ENCODE measurements around the gene INTS1. TPM values are rescaled to one million over a fixed set of nuclear protein-coding genes. Genes with fewer than 3 reads are reported as not detected.

The INTS1 gene
- total RNA-seq, 1 donor from 2014 or later, result 97.9 TPM

- Mint-ChIP-seq H3K9me3 (no peaks in the 10 kb centered on the region), H3K4me3 (peak overlapping the region; percentile 78), H3K27me3 (ENCODE audit: insufficient read depth) (no peaks in the 10 kb centered on the region), H3K36me3 (ENCODE audit: low read depth) (peaks cover 10% of the 10 kb centered on the region), H3K27ac (peak overlapping the region; percentile 68), H3K4me1 (ENCODE audit: low read depth) (peaks cover 31% of the 10 kb centered on the region)
- no peak for DNase-seq (ENCODE audit: low spot score)
- intact Hi-C loops (cut with micrococcal nuclease), result loop anchor here (1.0 to 2.0 kb wide), 2 partner anchors 89 to 93 kb away; no protein-coding TSS in a partner anchor
Observed at GRCh38 chr7:1505731-1506550, 1.8 kb upstream of the INTS1 start.

DNA sequence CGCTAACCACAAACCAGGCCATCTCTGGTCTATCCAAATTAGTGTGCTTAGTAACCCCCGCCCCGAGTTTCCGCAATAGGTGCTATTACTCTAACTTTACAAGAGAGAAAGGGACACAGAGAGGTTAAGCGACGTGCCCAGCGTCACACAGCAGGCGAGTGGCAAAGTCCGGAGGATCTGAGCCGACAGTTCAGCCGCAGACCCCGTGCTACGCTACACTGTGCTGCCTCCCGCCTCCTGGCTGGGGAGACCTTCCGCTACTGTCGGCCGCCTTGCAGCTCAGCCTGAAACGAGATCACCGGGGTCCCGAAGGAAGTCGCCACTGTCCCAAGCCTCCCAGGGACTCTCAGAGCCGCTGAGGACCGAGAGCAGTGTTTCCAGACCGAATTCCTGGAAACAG is 799 bp downstream of the INTS1 start:
- Mint-ChIP-seq H3K27me3 (ENCODE audit: insufficient read depth) (no peaks in the 10 kb centered on the region), H3K9me3 (no peaks in the 10 kb centered on the region), H3K27ac (peak overlapping the region; percentile 44), H3K4me1 (ENCODE audit: low read depth) (peaks cover 28% of the 10 kb centered on the region), H3K4me3 (peak overlapping the region; percentile 89), H3K36me3 (ENCODE audit: low read depth) (peaks cover 19% of the 10 kb centered on the region)
- no peak for DNase-seq (ENCODE audit: low spot score)
- intact Hi-C loops (cut with micrococcal nuclease), result no loop called here

DNA sequence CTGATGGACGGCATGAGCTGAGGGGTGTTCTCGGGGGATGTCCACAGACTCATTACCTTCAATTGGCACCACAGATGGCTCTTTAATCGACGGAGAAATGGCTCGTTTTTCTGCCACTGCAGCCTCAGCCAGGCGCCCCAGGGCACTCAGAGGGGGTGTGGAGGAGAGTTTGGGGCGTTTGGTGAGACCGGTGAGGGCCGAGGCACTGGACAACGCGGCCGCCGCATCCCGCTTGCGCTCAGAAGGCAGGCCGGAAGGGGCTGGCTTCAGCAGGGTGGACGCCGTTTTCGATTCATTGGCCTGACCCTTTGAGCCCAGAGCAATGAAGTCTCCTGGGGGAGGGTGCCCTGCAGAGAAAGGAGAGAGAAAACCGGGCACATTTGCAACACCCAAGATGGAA is 1.3 kb downstream of the INTS1 start:
- intact Hi-C loops (cut with micrococcal nuclease), result no loop called here
- Mint-ChIP-seq H3K27me3 (ENCODE audit: insufficient read depth) (no peaks in the 10 kb centered on the region), H3K4me3 (peak overlapping the region; percentile 89), H3K27ac (peak overlapping the region; percentile 73), H3K9me3 (no peaks in the 10 kb centered on the region), H3K4me1 (ENCODE audit: low read depth) (peaks cover 25% of the 10 kb centered on the region), H3K36me3 (ENCODE audit: low read depth) (peaks cover 19% of the 10 kb centered on the region)
- no peak for DNase-seq (ENCODE audit: low spot score)

DNA sequence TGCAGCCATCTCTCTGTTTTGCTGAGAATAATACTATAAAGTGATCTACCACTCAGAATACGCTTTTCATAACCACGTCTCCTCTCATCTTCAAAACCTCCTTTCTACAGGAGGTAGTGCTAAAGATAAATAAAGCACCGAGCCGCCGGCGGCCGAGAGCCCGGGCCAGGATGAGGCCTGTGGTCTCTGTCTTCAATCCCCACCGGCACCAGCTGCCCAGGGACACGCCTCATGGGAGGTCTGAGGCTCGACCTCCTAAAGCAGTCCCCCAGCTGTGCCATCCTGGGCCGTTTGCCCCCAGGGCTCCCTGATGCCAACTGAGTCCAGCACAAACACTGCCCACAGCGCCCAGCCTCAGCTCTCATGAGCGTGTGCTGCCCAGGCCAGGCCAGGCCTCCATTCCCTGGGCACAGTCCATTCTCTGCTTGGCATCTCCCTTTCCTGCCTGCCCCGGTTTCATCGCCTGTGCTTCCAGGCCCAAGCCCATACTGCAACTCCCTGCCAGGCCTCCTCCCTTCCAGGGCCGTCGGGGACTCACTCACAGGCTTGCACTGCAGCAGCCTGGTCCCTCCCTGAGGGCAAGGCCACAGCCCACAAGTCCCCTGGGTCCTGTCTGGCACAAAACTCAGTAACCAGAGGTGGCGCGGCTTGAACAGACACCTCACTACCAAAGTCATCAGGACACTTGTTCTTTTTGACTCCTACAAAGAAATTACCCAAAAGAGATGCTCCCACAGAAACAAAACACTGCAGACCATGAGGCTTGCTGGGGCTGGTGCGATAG is 2.5 kb downstream of the INTS1 start:
- no peaks in the 10 kb centered on the region for H3K27me3 Mint-ChIP-seq (ENCODE audit: insufficient read depth)
- H3K27ac Mint-ChIP-seq, result no peak overlapping the region
- peaks cover 20% of the 10 kb centered on the region for H3K4me1 Mint-ChIP-seq (ENCODE audit: low read depth)
- H3K4me3 Mint-ChIP-seq, result peak overlapping the region; percentile 89
- intact Hi-C loops (cut with micrococcal nuclease), result no loop called here
- peaks cover 23% of the 10 kb centered on the region for H3K36me3 Mint-ChIP-seq (ENCODE audit: low read depth)
- no peaks in the 10 kb centered on the region for H3K9me3 Mint-ChIP-seq
- no peak for DNase-seq (ENCODE audit: low spot score)

DNA sequence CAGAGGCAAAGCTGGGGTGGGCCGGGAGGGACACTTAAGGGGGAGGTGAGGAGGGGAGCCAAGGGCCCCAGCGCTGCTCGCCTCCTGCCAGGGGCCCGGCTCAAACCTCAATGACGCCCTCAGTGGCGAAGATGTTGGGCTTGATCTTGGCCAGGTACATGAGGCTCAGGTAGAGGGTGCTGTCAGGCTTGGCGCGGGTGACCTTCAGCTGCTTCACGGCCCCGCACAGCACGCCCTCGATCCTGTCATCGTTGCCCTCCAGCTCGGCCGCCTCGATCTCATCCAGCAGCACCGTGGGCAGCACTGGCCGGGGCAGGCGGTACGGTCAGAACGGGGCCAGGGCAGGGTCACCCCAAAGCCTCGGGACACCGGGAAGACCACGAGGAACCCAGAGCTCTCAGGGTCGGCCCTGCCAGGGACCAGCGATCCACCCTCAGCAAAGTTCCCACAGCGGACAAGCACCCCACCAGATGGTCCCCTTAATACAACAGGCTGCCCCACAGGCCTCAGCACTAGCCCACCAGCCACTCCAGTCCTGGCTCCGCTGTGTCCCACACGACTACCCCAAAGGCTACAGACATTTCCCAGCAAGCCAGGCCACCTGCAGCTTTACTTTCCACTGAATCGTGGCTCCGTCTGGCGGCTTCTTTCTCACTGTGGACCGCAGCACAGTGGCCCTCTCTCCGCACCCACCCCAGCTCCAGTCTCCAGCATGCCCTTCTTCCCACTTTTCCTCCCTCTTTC is 4.0 kb downstream of the INTS1 start:
- Mint-ChIP-seq H3K36me3 (ENCODE audit: low read depth) (peaks cover 23% of the 10 kb centered on the region), H3K4me3 (no peak overlapping the region), H3K4me1 (ENCODE audit: low read depth) (peaks cover 18% of the 10 kb centered on the region), H3K27ac (no peak overlapping the region), H3K27me3 (ENCODE audit: insufficient read depth) (no peaks in the 10 kb centered on the region), H3K9me3 (no peaks in the 10 kb centered on the region)
- intact Hi-C loops (cut with micrococcal nuclease), result no loop called here
- no peak for DNase-seq (ENCODE audit: low spot score)

GRCh38 chr7:1499367-1500029 is 4.7 kb downstream of the INTS1 start:
- Mint-ChIP-seq H3K36me3 (ENCODE audit: low read depth) (peaks cover 23% of the 10 kb centered on the region), H3K4me3 (no peak overlapping the region), H3K4me1 (ENCODE audit: low read depth) (peaks cover 18% of the 10 kb centered on the region), H3K27ac (no peak overlapping the region), H3K27me3 (ENCODE audit: insufficient read depth) (no peaks in the 10 kb centered on the region), H3K9me3 (no peaks in the 10 kb centered on the region)
- intact Hi-C loops (cut with micrococcal nuclease), result no loop called here
- DNase-seq (ENCODE audit: low spot score), result no peak

DNA sequence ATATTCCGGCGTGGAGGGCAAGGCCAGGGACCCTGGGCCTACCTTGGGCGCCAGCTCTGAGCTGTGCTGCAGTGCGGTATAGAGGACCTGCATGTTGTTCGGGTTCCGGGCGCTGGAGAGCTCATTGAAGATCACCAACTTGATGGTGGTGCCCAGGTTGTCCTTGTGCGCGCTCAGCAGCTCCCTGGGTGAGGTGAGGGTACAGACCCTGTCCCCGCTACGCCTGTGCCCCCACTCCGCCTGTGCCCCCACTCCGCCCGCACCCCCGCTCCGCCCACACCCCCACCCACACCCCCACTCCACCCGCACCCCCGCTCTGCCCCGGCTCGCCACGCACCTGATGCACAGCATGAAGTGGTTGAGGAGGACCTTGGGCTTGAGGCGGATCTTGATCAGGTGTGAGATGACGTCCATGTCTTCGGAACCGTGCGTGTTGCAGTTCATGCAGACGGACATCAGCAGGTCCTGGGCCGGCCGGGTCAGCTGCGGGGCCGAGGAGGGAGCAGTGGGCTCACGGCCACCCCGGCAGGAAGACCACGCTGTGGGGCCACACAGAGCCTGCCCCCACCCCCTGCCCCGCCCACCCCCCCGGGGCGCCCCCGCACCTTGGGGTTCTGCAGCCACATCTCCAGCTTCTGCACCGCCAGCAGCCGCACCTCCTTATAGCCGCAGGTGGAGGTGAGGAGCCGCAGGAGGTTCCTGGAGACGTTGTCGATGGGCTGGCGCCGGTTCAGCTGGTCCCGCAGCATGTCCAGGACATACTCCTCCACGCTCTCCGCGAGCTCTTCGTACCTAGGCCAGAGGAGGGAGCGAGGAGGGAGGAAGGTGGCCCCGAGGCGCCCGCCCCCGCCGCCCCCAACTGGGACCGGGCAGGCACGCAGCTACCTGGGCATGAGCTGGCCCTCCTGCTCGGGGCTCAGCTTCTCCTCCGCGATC is 5.6 kb downstream of the INTS1 start:
- Mint-ChIP-seq H3K27me3 (ENCODE audit: insufficient read depth) (no peaks in the 10 kb centered on the region), H3K4me1 (ENCODE audit: low read depth) (peaks cover 18% of the 10 kb centered on the region), H3K36me3 (ENCODE audit: low read depth) (peaks cover 23% of the 10 kb centered on the region), H3K9me3 (no peaks in the 10 kb centered on the region), H3K4me3 (no peak overlapping the region), H3K27ac (no peak overlapping the region)
- no peak for DNase-seq (ENCODE audit: low spot score)
- intact Hi-C loops (cut with micrococcal nuclease), result no loop called here

DNA sequence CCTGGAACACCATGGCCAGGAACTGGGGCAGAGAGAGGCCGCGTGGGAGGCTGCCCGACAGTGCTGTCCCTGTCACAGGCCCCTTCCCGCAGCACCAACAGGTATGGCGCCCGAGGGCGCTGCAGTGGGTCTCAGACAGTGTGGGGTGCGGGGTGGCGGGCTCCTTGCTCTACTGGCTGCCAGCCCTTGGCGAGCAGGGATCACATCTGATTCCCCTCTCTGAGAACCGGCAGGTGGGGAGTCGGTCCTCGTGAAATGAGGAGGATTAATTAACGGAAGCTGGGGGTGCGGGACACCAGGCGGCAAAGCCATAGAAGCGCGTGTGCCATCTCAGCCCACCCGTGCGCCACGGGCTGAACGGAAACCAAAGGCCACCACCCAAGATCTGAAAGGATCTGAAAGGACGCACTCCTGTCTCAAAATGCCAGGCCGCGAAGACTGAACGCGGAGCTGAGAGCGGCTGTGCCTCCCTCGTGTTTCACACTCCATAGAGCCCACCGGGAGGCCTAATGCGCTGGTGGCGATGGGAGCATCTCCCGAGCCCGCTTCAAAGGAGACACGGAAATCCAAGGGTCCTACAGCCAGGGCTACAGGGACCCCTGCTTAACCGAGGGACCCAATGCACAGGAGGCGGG is 6.8 kb downstream of the INTS1 start:
- intact Hi-C loops (cut with micrococcal nuclease), result no loop called here
- H3K4me3 Mint-ChIP-seq, result no peak overlapping the region
- no peaks in the 10 kb centered on the region for H3K27me3 Mint-ChIP-seq (ENCODE audit: insufficient read depth)
- DNase-seq (ENCODE audit: low spot score), result no peak
- peaks cover 12% of the 10 kb centered on the region for H3K4me1 Mint-ChIP-seq (ENCODE audit: low read depth)
- no peaks in the 10 kb centered on the region for H3K9me3 Mint-ChIP-seq
- H3K36me3 Mint-ChIP-seq (ENCODE audit: low read depth), result peaks cover 20% of the 10 kb centered on the region
- H3K27ac Mint-ChIP-seq, result no peak overlapping the region

- intact Hi-C loops (cut with micrococcal nuclease), result no loop called here
- no peaks in the 10 kb centered on the region for H3K27me3 Mint-ChIP-seq (ENCODE audit: insufficient read depth)
- DNase-seq (ENCODE audit: low spot score), result no peak
- no peak overlapping the region for H3K4me3 Mint-ChIP-seq
- peaks cover 5% of the 10 kb centered on the region for H3K4me1 Mint-ChIP-seq (ENCODE audit: low read depth)
- no peaks in the 10 kb centered on the region for H3K9me3 Mint-ChIP-seq
- no peak overlapping the region for H3K27ac Mint-ChIP-seq
- peaks cover 15% of the 10 kb centered on the region for H3K36me3 Mint-ChIP-seq (ENCODE audit: low read depth)
Observed at GRCh38 chr7:1496531-1497292, 7.5 kb downstream of the INTS1 start.

GRCh38 chr7:1495564-1496242 is 8.5 kb downstream of the INTS1 start:
- H3K4me1 Mint-ChIP-seq (ENCODE audit: low read depth), result no peaks in the 10 kb centered on the region
- no peak overlapping the region for H3K4me3 Mint-ChIP-seq
- intact Hi-C loops (cut with micrococcal nuclease), result no loop called here
- no peaks in the 10 kb centered on the region for H3K27me3 Mint-ChIP-seq (ENCODE audit: insufficient read depth)
- H3K9me3 Mint-ChIP-seq, result no peaks in the 10 kb centered on the region
- H3K36me3 Mint-ChIP-seq (ENCODE audit: low read depth), result peaks cover 14% of the 10 kb centered on the region
- no peak overlapping the region for H3K27ac Mint-ChIP-seq
- no peak for DNase-seq (ENCODE audit: low spot score)

Data from activated T-helper 1 cell treated with anti-CD3 and anti-CD28 coated beads, Interleukin-12 subunit alpha, Interleukin-12 subunit beta, Interleukin-2, Interleukin-4 antibody, amounts not matched to agents 30 ng/mL and 10 ng/mL and 1 ng/mL, durations not matched to agents 14 hours and 24 hours and 36 hours (primary cell).